ENCODE data around the gene SPHKAP.

DNA sequence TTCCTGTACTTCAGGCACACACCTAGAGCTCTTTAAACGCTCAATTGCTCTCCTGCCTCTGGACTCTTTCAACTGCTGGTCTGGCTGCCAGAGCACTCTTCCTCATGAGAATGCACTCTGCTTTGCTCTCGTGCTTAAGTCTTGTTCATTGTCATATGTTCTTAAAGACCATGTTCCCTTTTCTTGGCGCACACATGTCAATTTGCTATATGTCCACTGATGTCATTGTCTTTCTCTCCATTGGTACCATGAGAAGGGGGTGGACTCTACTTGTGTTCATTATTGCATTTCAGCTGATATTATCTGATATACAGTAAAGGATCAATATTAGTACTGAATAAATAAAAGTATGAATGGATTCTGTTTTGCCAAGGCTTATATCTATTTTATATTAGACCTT, 16.8 kb downstream of the SPHKAP start:
- no peak for TF ChIP-seq CTCF (conservative IDR thresholded peaks at IDR 0.05; ENCODE audit: low read depth, low read length)
- no peak for TF ChIP-seq EZH2 (IDR thresholded peaks at IDR 0.05; ENCODE audit: borderline replicate concordance, low read depth, low read length, poor library complexity, severe bottlenecking)
